GM19351 (cell line): ENCODE results near the gene LARGE1.
"Not testable (repeated sequence)": the region's sequence is repeated elsewhere in the genome, so short reads cannot be mapped to it uniquely, and the experiment has no call there.

Experiments
- ATAC-seq: cut with Tn5 transposase; IDR thresholded peaks from one replicate; pipeline ENCODE4 v1.9.1; 2021; ENCODE audit warnings: mild to moderate bottlenecking, moderate library complexity; ENCODE audit not compliant: unreplicated experiment

LARGE1 gene

DNA sequence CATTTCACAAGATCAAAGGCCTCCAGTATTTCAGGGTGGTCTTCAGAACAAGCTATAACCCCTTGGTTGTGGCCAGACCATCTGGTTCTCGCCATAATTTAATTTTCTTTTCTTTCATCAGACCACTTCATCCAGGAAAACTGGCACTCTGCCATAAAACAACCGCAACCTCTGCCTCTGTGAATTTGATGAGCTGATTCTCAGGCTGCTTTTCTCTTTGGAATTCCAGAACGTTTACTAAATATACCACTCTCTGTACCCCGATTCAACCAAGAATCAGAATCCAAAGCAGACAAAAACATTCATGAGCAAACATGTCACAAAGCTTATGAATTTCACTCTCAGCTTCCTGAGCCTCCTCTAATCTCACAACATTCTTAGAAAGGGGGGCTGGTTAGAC lies 530.3 kb downstream of the LARGE1 start:
- ATAC-seq, result no peak

DNA sequence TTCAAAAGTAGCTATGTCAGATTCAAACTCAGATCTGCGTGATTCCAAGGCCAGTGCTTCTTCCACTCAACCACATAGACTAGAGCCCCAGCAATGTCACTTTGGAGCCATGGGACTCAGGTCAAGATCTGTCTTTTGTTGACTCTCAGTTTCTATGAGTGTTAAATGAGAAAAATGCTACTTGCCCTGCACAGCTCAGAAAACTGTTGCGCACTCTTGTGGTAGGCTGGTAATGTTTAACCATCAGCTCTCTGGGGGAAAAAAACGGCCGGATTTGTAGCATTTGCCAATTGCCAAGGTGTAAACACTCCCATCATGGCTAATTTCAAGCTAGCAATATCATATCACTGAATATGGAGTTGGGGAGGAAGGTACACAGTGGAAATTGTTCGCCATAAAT lies 534.0 kb downstream of the LARGE1 start:
- no peak for ATAC-seq

GRCh38 chr22:33385611-33386010 lies 534.7 kb downstream of the LARGE1 start:
- no peak for ATAC-seq

DNA sequence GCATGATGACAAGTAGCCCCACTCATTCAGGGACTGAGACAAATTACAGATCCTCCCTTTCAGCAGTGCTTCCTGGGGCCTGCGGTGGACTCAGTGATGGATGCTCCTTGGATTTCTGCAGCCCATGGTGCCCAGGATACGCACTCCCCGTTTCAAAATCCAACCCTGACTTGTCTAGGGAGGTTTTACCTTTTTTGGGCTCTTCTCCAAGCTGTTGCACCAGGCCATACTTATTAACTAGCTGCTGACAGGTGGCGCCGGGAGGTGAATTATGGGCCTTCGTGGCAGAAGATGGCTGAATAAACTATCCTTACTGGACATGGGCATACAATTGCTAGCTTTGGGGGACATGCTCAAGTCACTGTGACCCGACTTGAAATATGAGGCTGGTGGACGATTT lies 537.8 kb downstream of the LARGE1 start:
- no peak for ATAC-seq

- no peak for ATAC-seq
Measured at GRCh38 chr22:33381531-33382406, 538.5 kb downstream of the LARGE1 start.

DNA sequence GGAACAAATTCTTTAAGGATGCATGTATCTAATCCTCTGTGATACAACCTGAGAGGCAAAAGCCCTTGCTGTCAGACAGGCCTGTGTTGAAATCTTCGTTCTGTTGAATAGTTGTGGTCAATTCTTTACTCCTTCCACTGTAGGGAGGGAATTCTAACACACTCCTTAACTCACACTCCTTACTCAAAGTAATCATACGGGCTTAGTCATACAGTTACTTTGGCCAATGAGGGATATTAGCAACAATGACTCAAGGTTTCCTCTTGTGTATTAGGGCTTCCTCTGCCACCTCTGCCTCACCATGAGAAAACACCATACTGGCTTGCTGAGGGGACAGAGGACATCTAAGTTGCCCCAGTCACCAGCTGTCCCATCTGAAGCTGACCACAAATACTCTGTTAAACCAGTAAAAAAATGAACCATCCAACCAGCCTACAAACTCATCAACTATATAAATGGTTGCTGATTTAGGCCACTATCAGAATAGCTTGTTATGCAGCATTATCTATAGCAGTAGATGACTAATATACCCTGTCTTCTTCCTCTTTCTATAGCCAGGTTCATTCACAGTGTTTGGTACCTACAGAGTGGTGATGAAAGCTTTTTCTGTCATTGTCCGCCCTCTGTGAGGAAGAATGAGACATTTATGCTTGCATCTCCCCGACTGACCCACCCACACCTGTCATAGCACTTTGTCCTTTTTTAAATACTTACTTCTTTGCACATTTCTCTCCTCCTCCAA lies 539.3 kb downstream of the LARGE1 start:
- ATAC-seq, result no peak

DNA sequence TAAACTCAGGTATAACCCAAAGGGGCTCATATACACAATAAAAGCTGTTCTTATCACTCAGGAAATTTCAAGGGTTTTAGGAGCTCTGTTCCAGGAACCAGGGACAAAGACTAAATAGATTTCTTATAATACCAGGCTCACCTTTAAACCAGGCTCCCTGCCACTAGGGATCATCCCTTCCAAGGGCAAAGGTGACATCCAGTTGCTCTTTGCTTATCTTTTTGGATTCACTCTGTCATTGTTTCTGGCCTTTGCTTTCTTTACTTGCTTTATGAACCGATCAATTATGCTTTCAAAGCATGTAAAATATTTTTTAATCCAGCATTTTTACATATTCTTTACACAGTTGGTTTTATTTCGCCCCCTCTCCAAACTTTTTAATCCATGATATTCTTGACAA lies 540.4 kb downstream of the LARGE1 start:
- no peak for ATAC-seq

DNA sequence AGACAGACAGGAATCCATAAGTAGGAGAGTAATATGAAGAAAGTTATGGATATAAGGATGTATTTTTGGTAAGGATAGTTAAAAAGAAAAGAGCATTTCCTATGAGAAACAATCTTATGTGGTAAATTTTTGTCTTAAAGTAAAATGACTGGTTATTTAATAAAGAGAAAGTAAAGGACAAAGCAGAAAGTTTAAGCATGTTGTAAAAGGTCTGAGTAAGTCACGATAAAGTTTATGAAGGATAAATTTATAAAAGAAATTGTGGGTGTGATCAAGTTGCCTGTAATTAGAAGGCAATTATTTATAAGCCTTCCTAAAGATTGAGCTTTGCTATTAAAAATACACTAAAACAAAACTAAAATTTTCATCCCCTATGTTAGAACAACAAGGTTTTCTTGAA lies 547.4 kb downstream of the LARGE1 start:
- no peak for ATAC-seq

- ATAC-seq, result not testable (repeated sequence)
Measured at GRCh38 chr22:33363256-33363655, 557.0 kb downstream of the LARGE1 start.

DNA sequence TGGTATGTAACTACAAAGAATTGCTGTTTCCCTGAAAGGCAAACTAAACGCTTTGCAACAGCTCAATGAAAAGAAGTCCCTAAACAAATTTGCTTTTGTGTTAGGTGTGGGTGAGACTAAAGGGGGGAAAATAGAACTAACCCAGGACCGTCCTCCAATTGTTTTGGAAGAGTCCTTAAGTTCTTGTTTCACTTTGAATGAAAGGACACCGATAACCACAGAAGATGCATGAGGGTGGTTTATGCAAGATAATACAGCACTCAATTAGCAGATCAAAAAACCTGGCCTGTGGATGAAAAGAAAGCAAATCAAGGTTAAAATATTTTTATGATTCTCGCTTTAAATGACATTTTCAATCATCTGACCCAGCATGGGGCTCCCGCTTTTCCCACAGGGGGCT lies 557.6 kb downstream of the LARGE1 start:
- no peak for ATAC-seq

GRCh38 chr22:33361581-33361980 lies 558.7 kb downstream of the LARGE1 start:
- ATAC-seq, result no peak

DNA sequence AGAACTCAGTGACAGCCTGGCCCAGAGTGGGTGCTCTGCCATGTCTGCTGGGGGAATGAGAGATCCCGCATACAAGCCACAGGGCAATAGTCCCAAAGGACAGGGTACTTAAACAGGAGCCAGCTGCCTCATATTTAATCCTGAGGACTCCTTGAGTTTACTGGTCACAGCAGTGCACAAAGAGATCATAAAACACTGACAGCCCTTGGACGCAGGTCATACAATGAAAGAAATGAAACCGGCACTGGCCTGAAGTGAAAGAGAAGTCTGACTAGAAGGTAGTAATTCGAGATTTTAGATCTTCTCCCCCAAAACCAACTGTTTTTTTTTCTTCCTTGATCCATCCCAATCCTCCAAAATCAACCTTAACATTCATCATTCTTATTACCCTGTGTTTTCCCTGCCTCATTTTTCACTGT lies 562.3 kb downstream of the LARGE1 start:
- ATAC-seq, result no peak

DNA sequence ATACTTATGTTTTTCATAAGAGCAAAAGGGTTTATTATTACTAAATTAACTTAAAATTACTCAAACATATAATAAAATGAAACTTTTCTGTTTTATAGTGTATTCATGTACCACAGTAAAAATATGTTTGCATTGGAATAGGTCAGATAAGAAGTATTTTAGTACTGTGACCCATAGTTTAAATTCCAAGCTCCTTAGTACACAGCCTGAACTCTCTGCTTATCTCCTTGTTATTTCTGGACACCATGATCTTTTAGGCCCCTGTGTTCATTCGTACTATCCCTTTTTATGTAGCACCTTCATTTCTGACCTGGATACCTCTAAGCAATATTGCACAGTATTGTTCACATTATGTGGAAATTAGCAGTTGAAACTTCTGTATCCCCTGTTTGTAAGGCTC lies 565.3 kb downstream of the LARGE1 start:
- no peak for ATAC-seq

- ATAC-seq, result no peak
Measured at GRCh38 chr22:33353502-33353901, 566.8 kb downstream of the LARGE1 start.

DNA sequence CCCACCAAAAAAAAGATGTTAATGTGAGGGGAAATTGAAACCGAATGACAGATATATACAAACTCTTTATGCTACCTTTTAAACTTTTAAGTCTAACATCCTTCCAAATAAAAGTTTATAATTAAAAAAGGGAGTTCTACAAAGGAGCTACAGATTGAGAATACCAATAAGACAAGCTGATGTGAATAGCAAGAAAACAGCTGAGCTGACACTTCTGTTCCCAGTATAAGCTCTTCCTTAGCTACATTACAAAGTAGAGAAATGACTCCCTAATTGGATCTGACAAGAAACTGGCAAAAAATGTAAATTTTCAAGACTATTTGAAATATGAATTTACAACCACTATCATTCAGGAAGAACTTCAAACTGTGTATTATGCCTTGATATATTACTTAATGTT lies 567.5 kb downstream of the LARGE1 start:
- no peak for ATAC-seq

GRCh38 chr22:33350961-33351360 lies 569.3 kb downstream of the LARGE1 start:
- ATAC-seq, result no peak

- no peak for ATAC-seq
Measured at GRCh38 chr22:33350491-33350890, 569.8 kb downstream of the LARGE1 start.

DNA sequence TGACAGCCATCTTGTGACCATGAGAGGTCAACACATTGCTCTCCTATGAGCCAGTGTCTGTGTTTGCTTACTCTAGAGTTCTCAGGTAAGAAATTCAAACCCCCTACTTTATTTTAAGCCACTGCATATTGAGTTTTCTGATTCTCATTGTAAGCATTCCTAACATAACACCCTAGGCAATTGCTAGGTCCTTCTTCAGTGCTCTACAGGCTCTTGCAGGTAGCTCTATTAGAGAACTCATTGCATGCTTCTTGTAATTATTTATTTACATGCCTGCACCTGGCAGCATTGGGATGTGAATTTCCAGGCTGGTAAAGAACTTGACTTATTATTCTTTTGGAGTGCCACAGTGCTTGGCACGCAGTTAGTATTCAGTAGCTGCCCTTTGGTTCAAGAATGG lies 573.3 kb downstream of the LARGE1 start:
- no peak for ATAC-seq

DNA sequence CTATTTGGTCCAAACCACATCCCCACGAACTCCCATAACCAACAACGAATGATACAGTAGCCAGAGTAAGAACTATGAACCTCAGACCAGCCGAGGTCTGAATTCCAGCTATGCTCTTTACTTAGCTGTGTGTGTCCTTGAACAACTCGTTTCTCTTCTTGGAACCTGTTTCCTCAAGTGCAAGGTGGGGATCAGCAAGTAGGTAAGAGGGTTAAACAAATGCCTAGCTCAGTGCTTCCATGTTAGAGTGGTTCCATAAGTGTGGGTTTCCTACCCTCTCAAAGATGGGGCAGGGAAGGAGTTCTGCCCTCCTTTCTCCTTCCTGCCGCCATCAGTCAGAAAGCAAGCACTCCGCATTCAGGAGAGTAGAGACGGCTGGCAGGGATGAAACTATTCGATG lies 578.7 kb downstream of the LARGE1 start:
- ATAC-seq, result no peak

DNA sequence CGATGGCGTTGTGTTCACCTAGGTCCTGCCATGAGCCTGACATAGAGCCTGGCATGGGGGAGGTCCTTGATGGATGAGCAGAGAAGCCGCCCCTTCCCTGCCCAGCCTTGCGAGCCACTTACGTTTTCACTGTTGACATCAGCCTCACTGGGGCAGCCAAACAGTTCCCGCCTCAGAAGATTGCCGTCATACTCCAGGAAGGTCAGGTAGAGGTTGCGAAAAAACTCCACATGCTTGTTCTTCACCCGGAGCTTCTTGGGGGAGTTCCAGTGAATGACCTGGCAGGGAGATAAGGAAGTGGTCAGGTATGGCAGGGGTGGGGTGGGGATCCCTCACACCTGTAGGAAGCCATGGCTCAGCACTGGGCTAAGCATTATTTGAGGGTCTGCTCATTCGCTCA lies 582.8 kb downstream of the LARGE1 start:
- ATAC-seq, result no peak

DNA sequence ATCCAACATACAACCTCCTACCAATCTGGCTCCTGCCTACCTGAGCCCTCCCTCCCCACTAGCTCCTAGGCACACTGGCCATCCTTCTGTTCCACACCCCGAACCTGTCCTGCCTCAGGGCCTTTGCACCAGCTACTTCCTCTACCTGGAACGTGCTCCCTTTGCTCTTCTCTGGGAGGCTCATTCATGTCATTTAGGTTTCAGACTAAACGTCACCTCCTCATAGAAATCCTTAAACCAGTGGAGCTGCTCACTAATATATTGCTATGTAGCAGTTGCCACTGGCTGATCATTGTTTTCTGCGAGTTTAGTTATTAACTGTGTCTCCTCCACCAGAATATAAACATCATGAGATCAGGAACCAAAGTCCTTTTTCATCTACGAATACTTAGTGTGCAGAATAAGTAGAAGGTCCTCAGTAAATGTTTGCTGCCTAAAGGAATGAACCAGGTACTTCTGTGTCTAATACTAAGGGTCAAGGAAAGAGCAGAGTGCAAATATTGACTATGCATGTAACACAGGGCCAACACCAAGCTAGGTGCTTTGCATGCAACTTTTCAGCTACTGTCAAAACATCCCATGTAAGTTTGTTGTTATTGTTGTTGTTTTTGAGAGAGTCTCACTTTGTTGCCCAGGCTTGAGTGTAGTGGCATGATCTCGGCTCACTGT lies 584.5 kb downstream of the LARGE1 start:
- no peak for ATAC-seq

- no peak for ATAC-seq
Measured at GRCh38 chr22:33332538-33332937, 587.7 kb downstream of the LARGE1 start.
